Lower leg skin (tissue), 4 donors: Measurements from ENCODE around the gene NF1. TPM values are rescaled to one million over a fixed set of nuclear protein-coding genes. Genes with fewer than 3 reads are reported as not detected.
"Not testable (repeated sequence)": the region's sequence is repeated elsewhere in the genome, so short reads cannot be mapped to it uniquely, and the experiment has no call there.

Experiments
- DNase-seq, 2 donors: peaks; one replicate each; pipeline ENCODE4 v3.0.0-alpha.2; 2019; ENCODE audit warnings: low spot score in 2 of 2
- H3K4me3 ChIP-seq: fragments of 200-600 bp; sonication (generic); 2 replicates; pipeline ENCODE4 v1.5.1; 2017; ENCODE audit warnings: mild to moderate bottlenecking, low read depth; ENCODE audit not compliant: poor library complexity, severe bottlenecking
- POLR2A ChIP-seq, 2 donors: fragments of 450-650 bp; IDR thresholded peaks; one replicate each; pipeline ENCODE4 v1.6.1; 2016 to 2017; ENCODE audit warnings: antibody characterized with exemption in 2 of 2, mild to moderate bottlenecking in 1 of 2, moderate library complexity in 1 of 2
- WGBS, 2 donors: methylation state at CpG; one replicate each; pipeline ENCODE4 v1.1.5; 2018; 5-methylcytosine and 5-hydroxymethylcytosine counted together
- intact Hi-C: fragments of 100-400 bp; cut with DNase I; formaldehyde crosslinking; loops from one replicate; pipeline ENCODE4 v1.15.0; 2023; ENCODE audit warnings: low total_unique reads
- total RNA-seq, 4 donors: library from RNA; depleted of rRNA; stranded (reverse); fragments of >200 nt; gene quantifications; one replicate each; pipeline ENCODE4 v1.1.0, GENCODE V29; 2016
- TF ChIP-seq, protein P1 (sequence below), 3 donors: fragments of 450-650 bp; IDR thresholded peaks; one replicate each; pipeline ENCODE4 v1.5.1; 2016; ENCODE audit warnings: antibody characterized with exemption in 3 of 3, mild to moderate bottlenecking in 3 of 3, moderate library complexity in 2 of 3

The NF1 gene
- total RNA-seq, 4 donors from 2014 or later = 27.5 to 48.6 (median 34.3) TPM

DNA sequence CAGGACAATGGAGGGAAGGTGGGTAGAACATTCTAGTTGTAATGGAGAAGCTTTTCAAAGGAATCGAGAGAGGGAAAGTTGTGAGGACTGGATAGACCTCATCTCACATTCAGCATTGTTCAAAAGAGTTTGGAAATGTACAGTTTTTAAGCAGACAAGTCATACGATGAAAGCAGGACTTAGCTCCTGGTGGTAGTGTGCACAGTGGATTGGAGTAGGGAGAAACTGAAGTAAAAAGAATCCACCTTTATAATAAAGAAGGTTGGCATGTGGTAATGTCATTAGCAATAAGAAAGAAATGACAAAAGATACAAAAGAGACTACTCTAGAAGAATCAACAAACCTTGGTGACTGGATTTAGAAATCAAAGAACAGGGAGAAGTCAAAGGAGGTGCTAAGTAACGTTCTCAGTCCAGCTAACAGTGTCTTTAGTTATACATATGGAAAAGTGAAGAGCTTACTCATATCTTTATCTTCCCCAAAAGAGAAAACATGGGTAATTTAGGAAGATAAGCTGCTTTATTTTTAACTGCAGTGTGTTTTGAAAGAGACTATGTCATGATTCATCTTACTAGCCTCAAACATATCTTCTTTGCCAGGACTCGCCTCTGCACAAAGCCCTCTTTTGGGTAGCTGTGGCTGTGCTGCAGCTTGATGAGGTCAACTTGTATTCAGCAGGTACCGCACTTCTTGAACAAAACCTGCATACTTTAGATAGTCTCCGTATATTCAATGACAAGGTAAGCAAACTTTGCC lies 245.3 kb downstream of the NF1 start:
- intact Hi-C loops = no loop called here
- TF ChIP-seq, protein P1, sequence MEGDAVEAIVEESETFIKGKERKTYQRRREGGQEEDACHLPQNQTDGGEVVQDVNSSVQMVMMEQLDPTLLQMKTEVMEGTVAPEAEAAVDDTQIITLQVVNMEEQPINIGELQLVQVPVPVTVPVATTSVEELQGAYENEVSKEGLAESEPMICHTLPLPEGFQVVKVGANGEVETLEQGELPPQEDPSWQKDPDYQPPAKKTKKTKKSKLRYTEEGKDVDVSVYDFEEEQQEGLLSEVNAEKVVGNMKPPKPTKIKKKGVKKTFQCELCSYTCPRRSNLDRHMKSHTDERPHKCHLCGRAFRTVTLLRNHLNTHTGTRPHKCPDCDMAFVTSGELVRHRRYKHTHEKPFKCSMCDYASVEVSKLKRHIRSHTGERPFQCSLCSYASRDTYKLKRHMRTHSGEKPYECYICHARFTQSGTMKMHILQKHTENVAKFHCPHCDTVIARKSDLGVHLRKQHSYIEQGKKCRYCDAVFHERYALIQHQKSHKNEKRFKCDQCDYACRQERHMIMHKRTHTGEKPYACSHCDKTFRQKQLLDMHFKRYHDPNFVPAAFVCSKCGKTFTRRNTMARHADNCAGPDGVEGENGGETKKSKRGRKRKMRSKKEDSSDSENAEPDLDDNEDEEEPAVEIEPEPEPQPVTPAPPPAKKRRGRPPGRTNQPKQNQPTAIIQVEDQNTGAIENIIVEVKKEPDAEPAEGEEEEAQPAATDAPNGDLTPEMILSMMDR (IDR thresholded peaks at IDR 0.05) = no peak
- no peak for TF ChIP-seq POLR2A (IDR thresholded peaks at IDR 0.05)
- DNase-seq = no peak
- H3K4me3 ChIP-seq = no peak overlapping the region
- WGBS, 2 donors = 84 to 88% methylated on average over 6 of the region's 6 CpGs

DNA sequence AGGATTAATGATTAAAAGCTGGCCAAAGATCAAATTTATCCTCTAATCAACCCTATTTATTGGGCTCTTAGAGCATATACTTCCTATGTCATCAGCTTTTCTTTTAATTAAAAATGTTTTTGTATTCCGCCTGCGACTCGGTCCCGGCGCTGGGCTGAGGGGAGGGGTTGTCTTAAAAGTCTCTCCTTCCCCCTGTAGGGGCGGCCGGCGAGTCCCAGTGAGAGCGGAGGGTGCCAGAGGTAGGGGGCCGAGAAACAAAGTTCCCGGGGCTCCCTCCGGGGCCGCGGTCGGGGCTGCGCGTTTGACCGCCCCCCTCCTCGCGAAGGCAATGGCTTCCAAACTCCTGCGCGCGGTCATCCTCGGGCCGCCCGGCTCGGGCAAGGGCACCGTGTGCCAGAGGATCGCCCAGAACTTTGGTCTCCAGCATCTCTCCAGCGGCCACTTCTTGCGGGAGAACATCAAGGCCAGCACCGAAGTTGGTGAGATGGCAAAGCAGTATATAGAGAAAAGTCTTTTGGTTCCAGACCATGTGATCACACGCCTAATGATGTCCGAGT lies 250.5 kb downstream of the NF1 start:
- DNase-seq, H3K4me3 ChIP-seq, intact Hi-C loops: not testable (repeated sequence)
- 93 to 96% methylated on average over 13 to 16 of the region's 34 CpGs for WGBS, 2 donors

DNA sequence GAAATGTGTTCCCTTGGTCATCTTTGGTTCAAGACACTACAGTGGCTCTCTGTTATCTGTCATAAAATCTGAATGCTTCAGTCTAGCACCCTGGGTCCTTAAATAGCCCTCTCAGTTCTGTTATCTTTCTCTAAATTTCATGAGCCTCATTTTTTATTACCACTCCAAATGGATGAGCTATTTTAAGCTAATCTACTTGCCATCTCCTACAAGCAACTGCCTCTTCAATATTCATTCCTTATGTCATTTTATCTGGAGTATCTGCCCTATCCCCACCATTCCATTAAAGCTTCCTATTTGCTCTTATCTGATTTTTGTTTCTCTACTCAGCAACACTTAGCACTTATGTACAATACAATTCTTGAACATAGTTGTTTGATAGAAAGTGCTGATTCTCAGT lies 254.7 kb downstream of the NF1 start:
- no peak for DNase-seq
- H3K4me3 ChIP-seq = no peak overlapping the region
- intact Hi-C loops = no loop called here
- TF ChIP-seq POLR2A (IDR thresholded peaks at IDR 0.05) = no peak
- TF ChIP-seq, protein P1 (IDR thresholded peaks at IDR 0.05) = no peak

DNA sequence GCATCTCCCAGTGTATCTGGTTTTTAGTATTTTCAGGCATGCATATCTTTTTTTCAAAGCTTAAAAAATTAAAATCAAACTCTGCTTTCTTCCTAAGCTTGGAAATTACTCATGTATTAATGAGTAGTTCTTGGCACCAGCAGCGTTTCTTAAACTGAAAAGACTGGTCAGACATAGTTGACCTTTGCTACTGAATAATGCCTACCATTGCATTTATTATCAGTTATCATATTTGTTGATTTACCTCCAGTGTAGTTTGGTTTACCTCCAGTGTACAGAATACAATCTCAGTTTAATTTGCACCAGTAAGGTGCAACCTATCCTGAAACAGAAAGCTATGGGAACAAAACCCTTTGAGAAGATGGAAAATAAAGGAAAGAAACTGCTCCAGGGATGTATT lies 261.2 kb downstream of the NF1 start:
- intact Hi-C loops = no loop called here
- H3K4me3 ChIP-seq = no peak overlapping the region
- TF ChIP-seq, protein P1 (IDR thresholded peaks at IDR 0.05) = no peak
- no peak for TF ChIP-seq POLR2A (IDR thresholded peaks at IDR 0.05)
- DNase-seq = no peak
- WGBS, 2 donors = 54 to 69% methylated on average over 1 of the region's 1 CpG

DNA sequence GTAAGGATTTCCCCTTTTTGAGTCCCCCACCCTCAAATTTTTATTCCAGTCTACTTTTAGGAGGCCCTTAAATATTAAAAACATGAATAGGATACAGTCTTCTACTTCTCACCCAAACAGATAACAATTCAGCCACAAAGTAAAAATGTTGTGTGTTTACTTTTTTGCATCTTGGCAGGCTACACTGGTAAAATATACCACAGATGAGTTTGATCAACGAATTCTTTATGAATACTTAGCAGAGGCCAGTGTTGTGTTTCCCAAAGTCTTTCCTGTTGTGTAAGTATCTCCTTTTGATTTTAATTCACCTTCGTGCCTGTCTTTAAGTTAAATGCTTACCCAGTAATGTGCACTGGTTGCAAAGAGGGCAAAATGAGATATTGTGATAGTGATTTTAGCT lies 262.3 kb downstream of the NF1 start:
- intact Hi-C loops = no loop called here
- DNase-seq = no peak
- H3K4me3 ChIP-seq = no peak overlapping the region
- 65 to 72% methylated on average over 2 of the region's 2 CpGs for WGBS, 2 donors
- TF ChIP-seq, protein P1 (IDR thresholded peaks at IDR 0.05) = no peak
- TF ChIP-seq POLR2A (IDR thresholded peaks at IDR 0.05) = no peak

DNA sequence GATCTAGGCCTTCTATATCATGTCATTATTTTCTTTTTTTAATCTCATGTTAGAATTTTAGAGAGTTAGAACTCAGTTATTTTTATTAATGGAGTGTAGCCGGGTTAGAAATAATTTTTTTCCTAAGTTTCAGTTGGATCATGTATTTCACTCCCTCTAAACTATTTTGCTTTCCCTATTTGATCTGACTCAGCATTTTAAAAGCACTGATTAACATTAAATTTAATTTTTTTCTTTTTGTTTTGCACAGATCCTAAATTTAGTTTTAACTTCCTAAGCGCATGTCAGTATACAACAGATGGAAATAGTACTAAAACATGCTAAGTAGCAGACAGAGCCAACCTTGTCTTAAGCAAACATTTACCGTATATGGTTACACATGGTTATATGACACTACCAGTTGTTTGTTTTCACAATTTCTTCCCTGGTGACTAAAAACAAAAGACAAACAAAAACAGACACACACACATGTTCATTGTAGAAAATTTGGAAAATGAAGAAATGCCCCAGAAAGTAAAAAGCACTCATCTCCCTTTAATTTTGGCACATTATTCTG lies 263.1 kb downstream of the NF1 start:
- DNase-seq = no peak
- no peak for TF ChIP-seq POLR2A (IDR thresholded peaks at IDR 0.05)
- TF ChIP-seq, protein P1 (IDR thresholded peaks at IDR 0.05) = no peak
- intact Hi-C loops = no loop called here
- no peak overlapping the region for H3K4me3 ChIP-seq
- WGBS, 2 donors = 79 to 84% methylated on average over 3 of the region's 3 CpGs
